Endothelial cell of umbilical vein (primary cell): ENCODE data around the gene UBAC1. TPM values are rescaled to one million over a fixed set of nuclear protein-coding genes. Genes with fewer than 3 reads are reported as not detected.
"Not testable (repeated sequence)": the region's sequence is repeated elsewhere in the genome, so short reads cannot be mapped to it uniquely, and the experiment has no call there.

Experiments
- BruUV-seq: library from RNA; stranded (reverse); fragments of 400-500 nt; replicated peaks from 2 replicates; lab custom pipeline; 2021; lab: Mats Ljungman, UMichigan
- CTCF ChIA-PET: fragments of 300-600, 350-600 bp; sonication (Branson Sonifier 250); formaldehyde crosslinking; loops from one replicate; lab custom pipeline; 2021; ENCODE audit warnings: antibody characterized with exemption, inconsistent platforms; lab: Charles Lee
- POLR2A ChIA-PET: fragments of 300-600, 350-600 bp; sonication (Branson Sonifier 250); formaldehyde crosslinking; loops from one replicate; lab custom pipeline; 2021; ENCODE audit warnings: antibody characterized with exemption, inconsistent platforms; lab: Charles Lee
- DNase-seq: peaks from one replicate; pipeline ENCODE4 v3.0.0-alpha.2; 2011; ENCODE audit warnings: low read depth, low spot score
- FAIRE-seq: peaks from 2 replicates; lab custom pipeline; 2011; peaks lifted over from hg19 to GRCh38; lab: Jason Lieb, UNC
- H2AFZ ChIP-seq: 2 replicates; pipeline ENCODE4 v1.6.0; 2012; ENCODE audit warnings: low read depth, low read length, control low read depth, inconsistent platforms
- H3K27ac ChIP-seq: 2 replicates; pipeline ENCODE4 v1.5.1; 2011; ENCODE audit warnings: low read depth, mild to moderate bottlenecking, control low read depth, low read length, moderate library complexity; ENCODE audit not compliant: insufficient read depth
- H3K27me3 ChIP-seq, 2 experiments: 2 replicates each; pipeline versions ENCODE4 v1.6.0 to v1.6.1; 2011; ENCODE audit warnings: low read length in 2 of 2, mixed read lengths in 1 of 2; ENCODE audit not compliant: control insufficient read depth in 2 of 2, insufficient read depth in 2 of 2
- H3K36me3 ChIP-seq, 2 experiments: 2 replicates in 1 of 2; 3 replicates in 1 of 2; pipeline ENCODE4 v1.5.1; 2011; ENCODE audit warnings: low read length in 2 of 2, mild to moderate bottlenecking in 1 of 2, moderate library complexity in 1 of 2; ENCODE audit not compliant: control insufficient read depth in 2 of 2, insufficient read depth in 2 of 2; ENCODE audit errors: extremely low read depth in 1 of 2
- H3K4me1 ChIP-seq: 3 replicates; pipeline ENCODE4 v1.5.1; 2011; ENCODE audit warnings: mild to moderate bottlenecking, low read length; ENCODE audit not compliant: control insufficient read depth, insufficient read depth; ENCODE audit errors: extremely low read depth
- H3K4me2 ChIP-seq: 2 replicates; pipeline ENCODE4 v1.6.1; 2011; ENCODE audit warnings: low read length, control low read depth, mixed read lengths; ENCODE audit not compliant: insufficient read depth
- H3K4me3 ChIP-seq, 3 experiments: fragments of 200-600 bp in 1 of 3; sonication (generic), shearing (Covaris generic) in 1 of 3; replicated peaks in 1 of 3; 2 replicates each; pipeline ENCODE4 v1.5.1; 2011 to 2016; ENCODE audit warnings: control low read depth in 3 of 3, low read length in 3 of 3, mild to moderate bottlenecking in 2 of 3, inconsistent platforms in 1 of 3, low read depth in 1 of 3, moderate library complexity in 1 of 3; ENCODE audit not compliant: insufficient read depth in 1 of 3
- H3K79me2 ChIP-seq: 2 replicates; pipeline ENCODE4 v1.6.0; 2012; ENCODE audit warnings: low read length, inconsistent platforms; ENCODE audit not compliant: control insufficient read depth, insufficient read depth
- H3K9ac ChIP-seq: replicated peaks from 2 replicates; pipeline ENCODE3; 2011; ENCODE audit warnings: low read length, control low read depth; ENCODE audit not compliant: insufficient read depth; ENCODE audit errors: extremely low read depth
- H3K9me1 ChIP-seq: replicated peaks from 3 replicates; pipeline ENCODE4 v1.6.0; 2011; ENCODE audit warnings: mild to moderate bottlenecking, low read length; ENCODE audit not compliant: control insufficient read depth, insufficient read depth; ENCODE audit errors: extremely low read depth
- H3K9me3 ChIP-seq: replicated peaks from 2 replicates; pipeline ENCODE4 v1.5.1; 2012; ENCODE audit warnings: low read length, inconsistent platforms; ENCODE audit not compliant: control insufficient read depth, insufficient read depth
- H4K20me1 ChIP-seq: replicated peaks from 2 replicates; pipeline ENCODE3; 2011; ENCODE audit warnings: mild to moderate bottlenecking, low read length; ENCODE audit not compliant: control insufficient read depth, insufficient read depth; ENCODE audit errors: extremely low read depth
- CTCF ChIP-seq, 2 donors: IDR thresholded peaks; 1 replicate in 1 of 2; 2 replicates in 1 of 2; pipeline ENCODE4 v1.5.1; 2011; ENCODE audit warnings: low read length in 2 of 2, mild to moderate bottlenecking in 2 of 2, moderate library complexity in 2 of 2, control low read depth in 1 of 2, inconsistent platforms in 1 of 2, low read depth in 1 of 2; ENCODE audit not compliant: insufficient read depth in 1 of 2; ENCODE audit errors: extremely low read depth in 1 of 2
- EZH2 ChIP-seq: IDR thresholded peaks from 2 replicates; pipeline ENCODE4 v1.6.1; 2012; ENCODE audit warnings: borderline replicate concordance, low read depth, mild to moderate bottlenecking, moderate library complexity, low read length, inconsistent platforms; ENCODE audit not compliant: severe bottlenecking
- GATA2 ChIP-seq: IDR thresholded peaks from 2 replicates; pipeline ENCODE4 v1.7.0; 2011; ENCODE audit warnings: low read depth, mild to moderate bottlenecking, moderate library complexity, mixed read lengths, low read length; ENCODE audit not compliant: insufficient read length, insufficient read depth
- JUN ChIP-seq: IDR thresholded peaks from 2 replicates; pipeline ENCODE4 v1.6.1; 2011; ENCODE audit warnings: borderline replicate concordance, low read depth; ENCODE audit not compliant: insufficient read length, insufficient read depth
- MAX ChIP-seq: IDR thresholded peaks from 2 replicates; pipeline ENCODE4 v1.6.1; 2011; ENCODE audit not compliant: insufficient read depth, insufficient read length
- MYC ChIP-seq: IDR thresholded peaks from one replicate; pipeline ENCODE4 v1.6.1; 2011; ENCODE audit warnings: mild to moderate bottlenecking, low read depth, low read length
- POLR2A ChIP-seq: IDR thresholded peaks from 2 replicates; pipeline ENCODE4 v1.6.1; 2012; ENCODE audit warnings: low read depth, mild to moderate bottlenecking, control low read depth, low read length
- POLR2AphosphoS5 ChIP-seq: IDR thresholded peaks from 2 replicates; pipeline ENCODE4 v1.6.1; 2012; ENCODE audit warnings: low read depth, mild to moderate bottlenecking, control low read depth, low read length, moderate library complexity; ENCODE audit not compliant: insufficient read depth
- dilution Hi-C: fragments of 300-500 bp; cut with MboI; formaldehyde crosslinking; loops from one replicate; pipeline ENCODE4 v1.15.0; 2019; ENCODE audit warnings: low sequenced_read_pairs; ENCODE audit not compliant: extremely low pct_ligation_motif_present
- intact Hi-C: fragments of 100-400 bp; cut with micrococcal nuclease; formaldehyde crosslinking; loops from one replicate; pipeline ENCODE4 v1.10.0; 2022
- polyA plus RNA-seq, 4 experiments: library from polyadenylated mRNA; depleted of rRNA in 3 of 4; stranded (reverse) in 3 of 4; unstranded in 1 of 4; fragments of >200 nt; gene quantifications; 2 replicates each; pipeline versions ENCODE4 v1.2.1 to v1.2.3, GENCODE V29; 2011 to 2012; ENCODE audit warnings: missing spikeins in 1 of 4
- total RNA-seq: library from RNA; stranded (reverse); gene quantifications from 2 replicates; pipeline ENCODE4 v1.2.3, GENCODE V29; 2021

The UBAC1 gene
- total and polyA plus RNA-seq, 2 donors (not counting 3 experiments of a cell fraction or from before 2014, with no cell fraction given), result 39.5 to 56.7 TPM

GRCh38 chr9:135951889-135952663, 9.1 kb downstream of the UBAC1 start:
- TF ChIP-seq MAX (no peak), GATA2 (no peak), MYC (no peak), CTCF (IDR thresholded peaks at IDR 0.05; ENCODE audit: extremely low read depth in 1 of 2, insufficient read depth in 1 of 2, low read depth in 1 of 2, low read length in 2 of 2) (no peak), POLR2A (no peak), JUN (no peak), EZH2 (no peak), POLR2AphosphoS5 (no peak)
- Histone ChIP-seq H3K9me1 (no peaks in the 10 kb centered on the region), H2AFZ (no peak overlapping the region), H3K4me1 (no peaks in the 10 kb centered on the region), H3K4me3 (no peak overlapping the region), H3K4me2 (no peak overlapping the region), H4K20me1 (no peaks in the 10 kb centered on the region), H3K36me3 (peaks cover 5 to 10% of the 10 kb centered on the region in 2 experiments), H3K9ac (no peak overlapping the region), H3K79me2 (peaks cover under 1% of the 10 kb centered on the region), H3K9me3 (no peaks in the 10 kb centered on the region), H3K27ac (no peak overlapping the region), H3K27me3 (no peaks in the 10 kb centered on the region)
- FAIRE-seq (no peak), DNase-seq (no peak)
- intact Hi-C loops (no loop called here), dilution Hi-C loops (no loop called here)
- CTCF ChIA-PET, result interaction anchor here (1.3 kb wide), 1 partner anchor 8 kb away, joined by 4 read pairs; no protein-coding TSS in a partner anchor
- POLR2A ChIA-PET, result interaction anchor here (0.6 kb wide), 1 partner anchor 10 kb away, joined by 4 read pairs; no protein-coding TSS in a partner anchor
- no TSS peak for BruUV-seq

DNA sequence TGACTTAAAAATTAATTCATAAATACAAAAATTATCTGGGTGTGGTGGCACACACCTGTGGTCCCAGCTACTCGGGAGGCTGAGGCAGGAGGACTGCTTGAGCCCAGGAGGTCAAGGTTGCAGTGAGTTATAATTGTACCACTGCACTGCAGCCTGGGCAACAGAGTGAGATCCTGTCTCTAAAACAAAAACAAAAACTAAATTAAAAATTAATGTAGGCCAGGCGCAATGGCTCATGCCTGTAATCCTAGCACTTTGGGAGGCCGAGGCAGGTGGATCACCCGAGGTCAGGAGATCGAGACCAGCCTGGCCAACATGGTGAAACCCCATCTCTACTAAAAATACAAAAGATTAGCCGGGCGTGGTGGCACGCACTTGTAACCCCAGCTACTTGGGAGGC, 9.9 kb downstream of the UBAC1 start:
- H3K4me2 ChIP-seq, H3K79me2 ChIP-seq, H3K27ac ChIP-seq, FAIRE-seq, H3K9me3 ChIP-seq, intact Hi-C loops, H3K9ac ChIP-seq, H3K9me1 ChIP-seq, DNase-seq, BruUV-seq, H4K20me1 ChIP-seq, dilution Hi-C loops, H2AFZ ChIP-seq, H3K4me3 ChIP-seq, H3K4me1 ChIP-seq, H3K27me3 ChIP-seq: not testable (repeated sequence)
- ChIA-PET POLR2A (interaction anchor here (0.6 kb wide), 1 partner anchor 10 kb away, joined by 4 read pairs; no protein-coding TSS in a partner anchor), CTCF (interaction anchor here (1.3 kb wide), 1 partner anchor 9 kb away, joined by 4 read pairs; no protein-coding TSS in a partner anchor)
- H3K36me3 ChIP-seq, result peaks cover 5 to 15% of the 10 kb centered on the region in 2 experiments

- H3K4me3 ChIP-seq, H3K27ac ChIP-seq, intact Hi-C loops, H3K9me1 ChIP-seq, H4K20me1 ChIP-seq, H3K27me3 ChIP-seq, H3K9me3 ChIP-seq, BruUV-seq, H3K4me1 ChIP-seq, dilution Hi-C loops, H2AFZ ChIP-seq, H3K79me2 ChIP-seq, DNase-seq, H3K9ac ChIP-seq, FAIRE-seq, H3K4me2 ChIP-seq, POLR2A ChIA-PET: not testable (repeated sequence)
- CTCF ChIA-PET, result interaction anchor here (1.3 kb wide), 1 partner anchor 9 kb away, joined by 4 read pairs; no protein-coding TSS in a partner anchor
- peaks cover 5 to 20% of the 10 kb centered on the region in 2 experiments for H3K36me3 ChIP-seq
Measured at GRCh38 chr9:135950841-135951240, 10.3 kb downstream of the UBAC1 start.
